ENCODE data around the gene INIP.

INIP gene

GRCh38 chr9:112647596-112647995, 70.3 kb downstream of the INIP start:
- no peaks in the 10 kb centered on the region for H3K9me2 ChIP-seq (replicated peaks; ENCODE audit: control insufficient read depth, low read length)
- no peaks in the 10 kb centered on the region for H3K27me3 ChIP-seq (ENCODE audit: control insufficient read depth, low read length)
- no peak for TF ChIP-seq EZH2phosphoT487 (IDR thresholded peaks at IDR 0.05; ENCODE audit: borderline replicate concordance, low read length)
- TF ChIP-seq CTCF (IDR thresholded peaks at IDR 0.05; ENCODE audit: low read depth, low read length, poor library complexity, severe bottlenecking): no peak
- H3K36me3 ChIP-seq (ENCODE audit: control insufficient read depth, low read length): 0 out of 2 replicates have a peak, but pooled peaks cover 6% of the 10 kb centered on the region
- no peak overlapping the region for H3K4me3 ChIP-seq (ENCODE audit: low read length)
- H3F3A ChIP-seq (ENCODE audit: control insufficient read depth, insufficient read depth): no peaks in the 10 kb centered on the region
- H4K20me1 ChIP-seq (ENCODE audit: control insufficient read depth, insufficient read depth, low read depth, low read length): no peaks in the 10 kb centered on the region
- no peak overlapping the region for H3K27ac ChIP-seq (ENCODE audit: low read depth, low read length)
- H3K79me2 ChIP-seq (ENCODE audit: control insufficient read depth, low read length): no peaks in the 10 kb centered on the region
- H3K9me3 ChIP-seq (ENCODE audit: control insufficient read depth, insufficient read depth, low read length): no peaks in the 10 kb centered on the region; the same call in 1 of the 2 replicates
- H3K4me1 ChIP-seq (ENCODE audit: control insufficient read depth, low read length): no peaks in the 10 kb centered on the region
- H3K4me2 ChIP-seq (ENCODE audit: low read length): no peak overlapping the region

- H3K36me3 ChIP-seq (ENCODE audit: control insufficient read depth, low read length): no peaks in the 10 kb centered on the region
- no peaks in the 10 kb centered on the region for H3K79me2 ChIP-seq (ENCODE audit: control insufficient read depth, low read length)
- no peaks in the 10 kb centered on the region for H3K27me3 ChIP-seq (ENCODE audit: control insufficient read depth, low read length)
- H3K9me3 ChIP-seq (ENCODE audit: control insufficient read depth, insufficient read depth, low read length): no peaks in the 10 kb centered on the region; the same call in 1 of the 2 replicates
- H3K4me1 ChIP-seq (ENCODE audit: control insufficient read depth, low read length): no peaks in the 10 kb centered on the region
- TF ChIP-seq EZH2phosphoT487 (IDR thresholded peaks at IDR 0.05; ENCODE audit: borderline replicate concordance, low read length) (no peak), CTCF (IDR thresholded peaks at IDR 0.05; ENCODE audit: low read depth, low read length, poor library complexity, severe bottlenecking) (no peak)
- H3F3A ChIP-seq (ENCODE audit: control insufficient read depth, insufficient read depth): no peaks in the 10 kb centered on the region
- no peak overlapping the region for H3K4me2 ChIP-seq (ENCODE audit: low read length)
- H3K4me3 ChIP-seq (ENCODE audit: low read length): no peak overlapping the region
- no peaks in the 10 kb centered on the region for H4K20me1 ChIP-seq (ENCODE audit: control insufficient read depth, insufficient read depth, low read depth, low read length)
- H3K9me2 ChIP-seq (replicated peaks; ENCODE audit: control insufficient read depth, low read length): no peaks in the 10 kb centered on the region
- H3K27ac ChIP-seq (ENCODE audit: low read depth, low read length): no peak overlapping the region
Measured at GRCh38 chr9:112642126-112642525, 75.8 kb downstream of the INIP start.

- Histone ChIP-seq H3K27ac (ENCODE audit: low read depth, low read length) (no peak overlapping the region), H3K4me1 (ENCODE audit: control insufficient read depth, low read length) (no peaks in the 10 kb centered on the region), H3K9me2 (replicated peaks; ENCODE audit: control insufficient read depth, low read length) (no peaks in the 10 kb centered on the region), H3F3A (ENCODE audit: control insufficient read depth, insufficient read depth) (no peaks in the 10 kb centered on the region), H3K9me3 (ENCODE audit: control insufficient read depth, insufficient read depth, low read length) (no peaks in the 10 kb centered on the region; the same call in 1 of the 2 replicates), H4K20me1 (ENCODE audit: control insufficient read depth, insufficient read depth, low read depth, low read length) (no peaks in the 10 kb centered on the region), H3K4me3 (ENCODE audit: low read length) (no peak overlapping the region), H3K36me3 (ENCODE audit: control insufficient read depth, low read length) (no peaks in the 10 kb centered on the region), H3K27me3 (ENCODE audit: control insufficient read depth, low read length) (no peaks in the 10 kb centered on the region), H3K79me2 (ENCODE audit: control insufficient read depth, low read length) (no peaks in the 10 kb centered on the region), H3K4me2 (ENCODE audit: low read length) (no peak overlapping the region)
- TF ChIP-seq EZH2phosphoT487 (IDR thresholded peaks at IDR 0.05; ENCODE audit: borderline replicate concordance, low read length) (no peak), CTCF (IDR thresholded peaks at IDR 0.05; ENCODE audit: low read depth, low read length, poor library complexity, severe bottlenecking) (no peak)
Measured at GRCh38 chr9:112640311-112640710, 77.6 kb downstream of the INIP start.

Measured in DOHH2 (cell line).